Right atrium auricular region (tissue), 2 donors: ENCODE results near the gene OR8K1. TPM values are rescaled to one million over a fixed set of nuclear protein-coding genes. Genes with fewer than 3 reads are reported as not detected.

Experiments
- DNase-seq: peaks from one replicate; pipeline ENCODE4 v3.0.0-alpha.2; 2019; ENCODE audit warnings: low spot score
- H3K27ac ChIP-seq, 2 donors: fragments of 200-600 bp; sonication (generic); 1 replicate in 1 of 2; 2 replicates in 1 of 2; pipeline ENCODE4 v1.5.1; 2016 to 2019
- H3K27me3 ChIP-seq, 2 donors: fragments of 200-600 bp; sonication (generic); one replicate each; pipeline versions ENCODE4 v1.5.1 to v1.6.0; 2017 to 2019
- H3K36me3 ChIP-seq: fragments of 200-600 bp; sonication (generic); one replicate; pipeline ENCODE4 v1.5.1; 2016
- H3K4me1 ChIP-seq, 2 donors: fragments of 200-600 bp; sonication (generic); one replicate each; pipeline versions ENCODE4 v1.5.1 to v1.6.0; 2017 to 2019
- H3K4me3 ChIP-seq, 2 donors: fragments of 200-600 bp; sonication (generic); 1 replicate in 1 of 2; 2 replicates in 1 of 2; pipeline ENCODE4 v1.5.1; 2017 to 2019; ENCODE audit warnings: mild to moderate bottlenecking in 1 of 2, moderate library complexity in 1 of 2
- H3K9me3 ChIP-seq, 2 donors: fragments of 200-600 bp; sonication (generic); one replicate each; pipeline ENCODE4 v1.5.1; 2019
- CTCF ChIP-seq, 2 donors: fragments of 200-600 bp; sonication (generic); IDR thresholded peaks; one replicate each; pipeline ENCODE4 v1.5.1; 2019; ENCODE audit warnings: antibody characterized with exemption in 2 of 2
- total RNA-seq, 2 donors: library from RNA; depleted of rRNA; stranded (reverse); fragments of >200 nt; gene quantifications; one replicate each; pipeline ENCODE4 v1.1.0, GENCODE V29; 2016

OR8K1 gene
- total RNA-seq, 2 donors from 2014 or later: not detected

DNA sequence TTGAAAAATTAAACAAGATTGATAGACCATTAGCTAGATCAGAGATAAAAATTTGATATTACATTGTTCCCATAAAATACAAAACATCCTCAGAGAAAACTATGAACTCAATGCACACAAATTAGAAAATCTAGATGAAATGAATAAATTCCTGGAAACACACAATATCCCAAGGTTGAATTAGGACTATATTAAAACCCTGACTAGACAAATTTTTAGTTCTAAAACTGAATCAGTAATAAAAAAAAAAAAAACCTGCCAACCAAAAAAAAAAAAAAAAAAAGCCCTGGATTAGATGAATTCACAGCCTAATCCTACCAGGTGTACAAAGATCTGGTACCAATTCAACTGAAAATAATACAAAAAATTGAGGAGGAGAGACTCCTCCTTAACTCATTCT, 5.5 kb upstream of the OR8K1 start:
- no peak overlapping the region for H3K4me3 ChIP-seq
- no peak for TF ChIP-seq CTCF (IDR thresholded peaks at IDR 0.05)

GRCh38 chr11:56353991-56354390, 8.2 kb downstream of the OR8K1 start, which contains the start of gene OR8J1:
OR8J1 (plus strand) TSS chr11:56354291; CDS start chr11:56360247, 5,956 bp downstream.
- Histone ChIP-seq H3K4me1 (no peaks in the 10 kb centered on the region), H3K9me3 (no peaks in the 10 kb centered on the region), H3K4me3 (no peak within 1 kb of the TSS), H3K36me3 (no peaks in the 10 kb centered on the region), H3K27ac (no peak within 1 kb of the TSS), H3K27me3 (no peaks in the 10 kb centered on the region)
- TF ChIP-seq CTCF (IDR thresholded peaks at IDR 0.05): no peak
- DNase-seq: no peak

More for the DNA sequence above, 5.5 kb upstream of the OR8K1 start:
- Histone ChIP-seq H3K27ac (no peak overlapping the region), H3K27me3 (no peaks in the 10 kb centered on the region), H3K9me3 (no peaks in the 10 kb centered on the region), H3K36me3 (no peaks in the 10 kb centered on the region), H3K4me1 (no peaks in the 10 kb centered on the region)
- DNase-seq: no peak

DNA sequence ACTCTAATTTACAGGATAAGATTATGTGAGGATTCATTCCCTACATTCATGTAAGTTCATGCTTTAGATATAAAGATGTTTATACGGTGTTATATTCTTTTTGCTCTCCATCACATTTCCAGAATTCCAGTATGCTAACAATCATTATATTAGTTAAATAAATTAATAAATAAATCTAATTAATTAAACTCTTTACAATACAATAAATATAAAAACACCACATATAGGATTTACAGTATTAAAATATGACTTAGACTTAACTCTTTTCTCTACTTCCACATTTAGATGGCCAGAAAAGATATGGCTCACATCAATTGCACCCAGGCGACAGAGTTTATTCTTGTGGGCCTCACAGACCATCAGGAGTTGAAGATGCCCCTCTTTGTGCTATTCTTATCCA, 29.5 kb downstream of the OR8K1 start, which contains the start of gene OR8U1:
Gene OR8U1 (plus strand): TSS at position 301 of the 400 bp plus-strand sequence. CDS start 0 bp downstream, at position 301.
- Histone ChIP-seq H3K36me3 (no peaks in the 10 kb centered on the region), H3K27me3 (no peaks in the 10 kb centered on the region), H3K27ac (no peak within 1 kb of the TSS), H3K9me3 (no peaks in the 10 kb centered on the region), H3K4me1 (no peaks in the 10 kb centered on the region), H3K4me3 (no peak within 1 kb of the TSS)
- no peak for DNase-seq
- no peak for TF ChIP-seq CTCF (IDR thresholded peaks at IDR 0.05)

- DNase-seq: no peak
- Histone ChIP-seq H3K27ac (no peak overlapping the region), H3K36me3 (no peaks in the 10 kb centered on the region), H3K4me3 (no peak overlapping the region), H3K9me3 (no peaks in the 10 kb centered on the region), H3K4me1 (no peaks in the 10 kb centered on the region), H3K27me3 (no peaks in the 10 kb centered on the region)
- TF ChIP-seq CTCF (IDR thresholded peaks at IDR 0.05): no peak
These were observed 34.3 kb downstream of the OR8K1 start for GRCh38 chr11:56380120-56380519.

- Histone ChIP-seq H3K36me3 (no peaks in the 10 kb centered on the region), H3K27ac (no peak overlapping the region), H3K4me3 (no peak overlapping the region), H3K4me1 (no peaks in the 10 kb centered on the region), H3K9me3 (no peaks in the 10 kb centered on the region), H3K27me3 (no peaks in the 10 kb centered on the region)
- no peak for TF ChIP-seq CTCF (IDR thresholded peaks at IDR 0.05)
- DNase-seq: no peak
These were observed 48.5 kb downstream of the OR8K1 start for GRCh38 chr11:56394381-56394780.

DNA sequence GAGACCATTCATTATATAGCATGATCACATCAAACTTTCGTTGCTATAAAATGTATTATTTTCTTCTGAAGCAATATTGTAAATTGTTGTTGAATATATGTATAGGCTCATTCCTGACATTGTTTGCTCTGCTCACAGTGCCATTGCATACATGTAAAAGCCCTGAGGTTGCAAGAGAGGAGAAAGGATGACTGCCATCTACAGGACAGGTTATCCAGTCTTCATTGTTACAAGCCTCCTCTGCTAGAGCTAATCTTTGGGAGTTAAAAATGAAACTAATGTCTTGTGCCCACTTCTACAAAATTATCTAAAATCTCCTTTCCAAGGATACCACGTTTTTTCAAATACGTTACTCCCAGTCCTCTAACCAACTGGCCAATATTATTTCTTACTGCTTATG, 50.2 kb downstream of the OR8K1 start:
- no peak for TF ChIP-seq CTCF (IDR thresholded peaks at IDR 0.05)
- no peaks in the 10 kb centered on the region for H3K9me3 ChIP-seq
- no peaks in the 10 kb centered on the region for H3K36me3 ChIP-seq
- DNase-seq: no peak
- H3K27ac ChIP-seq: no peak overlapping the region
- no peaks in the 10 kb centered on the region for H3K27me3 ChIP-seq
- no peaks in the 10 kb centered on the region for H3K4me1 ChIP-seq
- H3K4me3 ChIP-seq: no peak overlapping the region
